Lung (tissue), 12 donors: ENCODE data around the gene ENOX2. TPM values are rescaled to one million over a fixed set of nuclear protein-coding genes. Genes with fewer than 3 reads are reported as not detected.

ENCODE experiments used
- ATAC-seq: fragments of 200-7000 bp; cut with Tn5 transposase; one replicate; pipeline ENCODE4 v1.9.1; 2020; ENCODE audit warnings: moderate number of reproducible peaks; ENCODE audit not compliant: insufficient read depth, low FRiP score
- DNase-seq, 3 donors: peaks; one replicate each; pipeline ENCODE4 v3.0.0-alpha.2; 2013 to 2017
- H3K27ac ChIP-seq, 2 donors: one replicate each; pipeline ENCODE4 v1.5.1; 2013; ENCODE audit warnings: mild to moderate bottlenecking in 2 of 2, moderate library complexity in 2 of 2, control low read depth in 1 of 2, inconsistent platforms in 1 of 2, low read depth in 1 of 2, low read length in 1 of 2
- H3K27me3 ChIP-seq, 3 donors: one replicate each; pipeline ENCODE4 v1.5.1; 2013; ENCODE audit warnings: low read length in 2 of 3; ENCODE audit not compliant: control insufficient read depth in 3 of 3, insufficient read depth in 3 of 3
- H3K36me3 ChIP-seq, 4 donors: one replicate each; pipeline ENCODE4 v1.5.1; 2013; ENCODE audit warnings: low read length in 4 of 4, mild to moderate bottlenecking in 1 of 4, moderate library complexity in 1 of 4; ENCODE audit not compliant: control insufficient read depth in 4 of 4, insufficient read depth in 4 of 4
- H3K4me1 ChIP-seq, 5 donors: one replicate each; pipeline ENCODE4 v1.5.1; 2013; ENCODE audit warnings: low read length in 5 of 5, mild to moderate bottlenecking in 2 of 5, moderate library complexity in 1 of 5; ENCODE audit not compliant: control insufficient read depth in 5 of 5, insufficient read depth in 5 of 5
- H3K4me3 ChIP-seq: one replicate; pipeline ENCODE4 v1.5.1; 2013; ENCODE audit warnings: mild to moderate bottlenecking, control low read depth, moderate library complexity
- H3K9ac ChIP-seq, 2 donors: one replicate each; pipeline ENCODE4 v1.5.1; 2013; ENCODE audit warnings: low read length in 2 of 2, control low read depth in 1 of 2; ENCODE audit not compliant: insufficient read depth in 1 of 2
- H3K9me3 ChIP-seq, 4 donors: one replicate each; pipeline ENCODE4 v1.5.1; 2013; ENCODE audit warnings: low read length in 3 of 4, mild to moderate bottlenecking in 1 of 4, moderate library complexity in 1 of 4; ENCODE audit not compliant: control insufficient read depth in 4 of 4, insufficient read depth in 3 of 4
- CTCF ChIP-seq: IDR thresholded peaks from 2 replicates; pipeline ENCODE4 v1.5.1; 2012; ENCODE audit warnings: mild to moderate bottlenecking; ENCODE audit errors: control extremely low read depth, extremely low read depth
- whole genome bisulfite sequencing, 2 donors: extraction: QIAGEN DNeasy Blood & Tissue Kit; methylation state at CpG; one replicate each; pipeline ENCODE4 v1.1.7; 2013; 5-methylcytosine and 5-hydroxymethylcytosine counted together
- polyA plus RNA-seq, 2 donors: library from polyadenylated mRNA; stranded (reverse); fragments of 200-250 nt; gene quantifications; one replicate each; pipeline ENCODE4 v1.2.1, GENCODE V29; 2013
- total RNA-seq, 2 donors: library from RNA; depleted of rRNA in 1 of 2; stranded (reverse); fragments of >200 nt in 1 of 2; gene quantifications; one replicate each; pipeline ENCODE4 v1.2.1, GENCODE V29; 2014 to 2021
- donor health status: control.
- donor health status: control.
- donor health status: Bipolar disorder and iron deficiency.
- donor health status: healthy.
- donor health status: DM: yes; HTN: yes; CAD: no.

The ENOX2 gene
- total and polyA plus RNA-seq, 4 donors: 3.4 to 15.8 (median 10.8) TPM

DNA sequence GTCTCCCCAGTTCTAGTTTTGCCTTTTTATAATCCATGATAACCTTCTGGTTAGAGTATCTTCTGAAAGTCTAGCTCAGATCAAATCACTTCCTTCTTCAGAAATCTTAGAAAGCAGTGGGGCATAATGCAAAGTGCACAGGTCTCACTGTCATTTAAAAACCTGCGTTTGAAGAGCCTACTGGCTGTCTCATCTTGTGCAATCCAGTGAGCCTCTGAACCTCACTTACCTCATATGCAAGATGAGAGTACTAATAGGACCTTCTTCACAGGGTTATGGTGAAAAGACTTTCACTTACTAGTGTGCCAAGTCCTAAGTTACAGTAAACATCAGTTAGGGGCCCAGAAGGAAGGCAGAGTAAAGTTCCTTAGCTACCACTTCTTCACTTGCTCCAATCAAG, 131.4 kb downstream of the ENOX2 start:
- Histone ChIP-seq H3K9me3 (no peaks in the 10 kb centered on the region), H3K4me3 (no peak overlapping the region), H3K36me3 (no peaks in the 10 kb centered on the region), H3K4me1 (peaks cover 0 to 5% (median 0%) of the 10 kb centered on the region in 5 donors), H3K27ac (peak overlapping the region in 1 of 2 donors; percentile 33), H3K9ac (no peak overlapping the region), H3K27me3 (peaks cover 0 to 11% (median 0%) of the 10 kb centered on the region in 3 donors)
- WGBS, 2 donors: 58 to 63% methylated on average over 1 of the region's 1 CpG
- DNase-seq: no peak
- ATAC-seq: no peak
- TF ChIP-seq CTCF: no peak

DNA sequence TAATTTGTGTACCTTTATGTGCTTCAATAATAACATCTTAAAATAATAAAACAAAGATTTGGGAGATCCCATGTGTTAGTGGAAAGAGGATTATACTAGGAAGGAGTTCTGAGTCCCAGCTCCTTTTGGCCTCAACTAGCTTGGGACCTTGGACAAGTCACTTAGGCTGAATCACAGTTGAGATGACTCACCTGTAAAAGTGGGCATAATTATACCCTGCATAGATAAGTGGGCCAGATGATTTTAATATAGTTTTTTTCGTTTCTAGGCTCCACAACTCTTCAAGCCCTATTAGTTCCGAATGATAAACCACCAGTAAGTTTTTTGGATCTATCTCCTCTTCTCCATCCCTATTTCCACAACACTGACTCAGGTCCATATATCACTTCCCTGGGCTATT, 131.8 kb downstream of the ENOX2 start:
- Histone ChIP-seq H3K9me3 (no peaks in the 10 kb centered on the region), H3K9ac (no peak overlapping the region), H3K4me3 (no peak overlapping the region), H3K27me3 (peaks cover 0 to 11% (median 0%) of the 10 kb centered on the region in 3 donors), H3K4me1 (peaks cover 0 to 5% (median 0%) of the 10 kb centered on the region in 5 donors), H3K36me3 (no peaks in the 10 kb centered on the region), H3K27ac (no peak overlapping the region)
- DNase-seq: no peak
- ATAC-seq: no peak
- no peak for TF ChIP-seq CTCF
- 63 to 96% methylated on average over 2 of the region's 2 CpGs for WGBS, 2 donors

DNA sequence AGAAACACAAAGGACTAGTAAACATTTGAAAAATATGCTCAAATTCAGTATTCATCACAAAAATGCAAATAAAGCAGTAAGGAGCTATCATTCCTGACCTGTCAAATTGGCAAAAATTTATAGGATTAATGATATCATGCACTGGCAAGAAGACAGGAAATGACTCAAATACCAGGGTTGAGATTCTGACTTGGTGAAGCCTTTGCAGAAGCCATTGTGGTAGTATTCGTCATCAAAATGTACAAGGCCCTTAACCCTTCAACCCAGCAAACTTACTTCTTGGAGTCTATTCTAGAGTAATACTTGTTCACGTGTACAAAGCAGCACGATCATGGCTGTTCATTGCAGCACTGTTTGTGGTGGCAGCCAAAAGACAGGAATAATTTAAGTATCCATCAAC, 132.4 kb downstream of the ENOX2 start:
- Histone ChIP-seq H3K36me3 (no peaks in the 10 kb centered on the region), H3K9ac (no peak overlapping the region), H3K4me3 (no peak overlapping the region), H3K4me1 (peaks cover 0 to 5% (median 0%) of the 10 kb centered on the region in 5 donors), H3K27me3 (peaks cover 0 to 11% (median 0%) of the 10 kb centered on the region in 3 donors), H3K9me3 (no peaks in the 10 kb centered on the region), H3K27ac (no peak overlapping the region)
- ATAC-seq: no peak
- no peak for TF ChIP-seq CTCF
- WGBS, 2 donors: 62 to 89% methylated on average over 3 of the region's 3 CpGs
- DNase-seq: no peak

DNA sequence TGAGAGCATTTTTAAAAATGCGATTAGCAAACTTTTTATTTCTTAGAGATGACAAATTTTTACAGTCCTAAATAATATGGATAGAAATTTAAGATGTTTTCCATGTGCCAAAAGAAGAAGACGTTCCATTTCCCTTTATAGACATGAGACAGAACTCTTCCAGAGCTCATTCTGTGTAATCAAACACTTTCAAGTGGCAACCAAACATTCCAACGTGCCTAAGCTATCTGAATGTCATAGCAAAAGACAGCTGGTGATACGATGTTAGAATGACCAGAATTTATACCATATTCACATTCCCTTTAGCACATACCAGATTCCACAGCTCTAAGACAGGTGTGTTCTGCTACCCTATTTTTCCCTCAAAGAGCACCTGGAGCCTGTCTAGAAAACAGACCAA, 133.2 kb downstream of the ENOX2 start:
- H3K4me1 ChIP-seq: peaks cover 0 to 5% (median 0%) of the 10 kb centered on the region in 5 donors
- no peak for DNase-seq
- H3K9ac ChIP-seq: no peak overlapping the region
- no peaks in the 10 kb centered on the region for H3K36me3 ChIP-seq
- H3K27ac ChIP-seq: no peak overlapping the region
- TF ChIP-seq CTCF: no peak
- no peak for ATAC-seq
- no peak overlapping the region for H3K4me3 ChIP-seq
- H3K9me3 ChIP-seq: no peaks in the 10 kb centered on the region
- 58 to 91% methylated on average over 4 of the region's 4 CpGs for WGBS, 2 donors
- peaks cover 0 to 11% (median 0%) of the 10 kb centered on the region in 3 donors for H3K27me3 ChIP-seq
